ENCODE measurements around the gene SP140L.

- no peak for TF ChIP-seq FOXP2 (optimal IDR thresholded peaks at IDR 0.05; ENCODE audit: borderline replicate concordance, extremely low read depth, extremely low read length, insufficient read depth)
- no peak for TF ChIP-seq POLR2AphosphoS5 (IDR thresholded peaks at IDR 0.05; ENCODE audit: low read depth, low read length)
- TF ChIP-seq SIN3A (IDR thresholded peaks at IDR 0.05; ENCODE audit: borderline replicate concordance, insufficient read depth, low read length), result no peak
- no peak for TF ChIP-seq TAF1 (IDR thresholded peaks at IDR 0.05; ENCODE audit: borderline replicate concordance, insufficient read depth, low read length)
- TF ChIP-seq, protein P1, sequence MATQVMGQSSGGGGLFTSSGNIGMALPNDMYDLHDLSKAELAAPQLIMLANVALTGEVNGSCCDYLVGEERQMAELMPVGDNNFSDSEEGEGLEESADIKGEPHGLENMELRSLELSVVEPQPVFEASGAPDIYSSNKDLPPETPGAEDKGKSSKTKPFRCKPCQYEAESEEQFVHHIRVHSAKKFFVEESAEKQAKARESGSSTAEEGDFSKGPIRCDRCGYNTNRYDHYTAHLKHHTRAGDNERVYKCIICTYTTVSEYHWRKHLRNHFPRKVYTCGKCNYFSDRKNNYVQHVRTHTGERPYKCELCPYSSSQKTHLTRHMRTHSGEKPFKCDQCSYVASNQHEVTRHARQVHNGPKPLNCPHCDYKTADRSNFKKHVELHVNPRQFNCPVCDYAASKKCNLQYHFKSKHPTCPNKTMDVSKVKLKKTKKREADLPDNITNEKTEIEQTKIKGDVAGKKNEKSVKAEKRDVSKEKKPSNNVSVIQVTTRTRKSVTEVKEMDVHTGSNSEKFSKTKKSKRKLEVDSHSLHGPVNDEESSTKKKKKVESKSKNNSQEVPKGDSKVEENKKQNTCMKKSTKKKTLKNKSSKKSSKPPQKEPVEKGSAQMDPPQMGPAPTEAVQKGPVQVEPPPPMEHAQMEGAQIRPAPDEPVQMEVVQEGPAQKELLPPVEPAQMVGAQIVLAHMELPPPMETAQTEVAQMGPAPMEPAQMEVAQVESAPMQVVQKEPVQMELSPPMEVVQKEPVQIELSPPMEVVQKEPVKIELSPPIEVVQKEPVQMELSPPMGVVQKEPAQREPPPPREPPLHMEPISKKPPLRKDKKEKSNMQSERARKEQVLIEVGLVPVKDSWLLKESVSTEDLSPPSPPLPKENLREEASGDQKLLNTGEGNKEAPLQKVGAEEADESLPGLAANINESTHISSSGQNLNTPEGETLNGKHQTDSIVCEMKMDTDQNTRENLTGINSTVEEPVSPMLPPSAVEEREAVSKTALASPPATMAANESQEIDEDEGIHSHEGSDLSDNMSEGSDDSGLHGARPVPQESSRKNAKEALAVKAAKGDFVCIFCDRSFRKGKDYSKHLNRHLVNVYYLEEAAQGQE (IDR thresholded peaks at IDR 0.05; ENCODE audit: insufficient read depth in 1 of 2, low read depth in 2 of 2, low read length in 2 of 2), result no peak
These were observed 126.0 kb downstream of the SP140L start for GRCh38 chr2:230453006-230453405.

All from PFSK-1 (cell line).